GM23338 (cell line): ENCODE data around the gene NEDD1. TPM values are rescaled to one million over a fixed set of nuclear protein-coding genes. Genes with fewer than 3 reads are reported as not detected.

Experiments
- ATAC-seq: fragments of 200-7000 bp; cut with Tn5 transposase; 3 replicates; pipeline ENCODE4 v1.9.1; 2020
- DNase-seq: peaks from one replicate; pipeline ENCODE4 v3.0.0-alpha.2; 2015; ENCODE audit warnings: low spot score
- H2AFZ ChIP-seq: fragments of 200-600 bp; sonication (generic); 2 replicates; pipeline ENCODE4 v1.8.0; 2016; ENCODE audit warnings: antibody characterized with exemption, mild to moderate bottlenecking, moderate library complexity
- H3F3A ChIP-seq: fragments of 200-600 bp; sonication (generic); replicated peaks from 2 replicates; pipeline ENCODE4 v1.8.0; 2017; ENCODE audit warnings: antibody characterized with exemption, mixed run types, low read depth
- H3K27ac ChIP-seq: fragments of 200-600 bp; sonication (generic); 2 replicates; pipeline ENCODE4 v1.6.1; 2016; ENCODE audit warnings: low read depth
- H3K27me3 ChIP-seq: fragments of 200-600 bp; sonication (generic); 2 replicates; pipeline ENCODE4 v1.8.0; 2016; ENCODE audit warnings: mild to moderate bottlenecking, mixed run types, moderate library complexity; ENCODE audit not compliant: insufficient read depth
- H3K36me3 ChIP-seq: fragments of 200-600 bp; sonication (generic); 2 replicates; pipeline ENCODE4 v1.8.0; 2016; ENCODE audit warnings: mild to moderate bottlenecking; ENCODE audit not compliant: insufficient read depth
- H3K4me1 ChIP-seq: fragments of 200-600 bp; sonication (generic); 2 replicates; pipeline ENCODE4 v1.8.0; 2016; ENCODE audit warnings: mild to moderate bottlenecking, moderate library complexity; ENCODE audit not compliant: insufficient read depth
- H3K4me2 ChIP-seq: fragments of 200-600 bp; sonication (generic); 2 replicates; pipeline ENCODE4 v1.7.1; 2017; ENCODE audit warnings: mixed run types
- H3K4me3 ChIP-seq: fragments of 200-600 bp; sonication (generic); 2 replicates; pipeline ENCODE4 v1.6.1; 2016; ENCODE audit warnings: mixed run types
- H3K79me2 ChIP-seq: fragments of 200-600 bp; sonication (generic); replicated peaks from 2 replicates; pipeline ENCODE4 v1.8.0; 2017; ENCODE audit warnings: mild to moderate bottlenecking; ENCODE audit not compliant: insufficient read depth
- H3K9me2 ChIP-seq: fragments of 200-600 bp; sonication (generic); 2 replicates; pipeline ENCODE4 v1.8.0; 2017; ENCODE audit not compliant: insufficient read depth
- H4K20me1 ChIP-seq: fragments of 200-600 bp; sonication (generic); replicated peaks from 2 replicates; pipeline ENCODE4 v1.8.0; 2017; ENCODE audit warnings: mild to moderate bottlenecking; ENCODE audit not compliant: insufficient read depth
- H3K27ac Mint-ChIP-seq: 2 replicates; pipeline ENCODE4 v1.8.0; 2020; ENCODE audit warnings: inconsistent platforms, mild to moderate bottlenecking, moderate library complexity, mixed read lengths
- H3K27me3 Mint-ChIP-seq: 3 replicates; pipeline ENCODE4 v1.8.0; 2022; ENCODE audit warnings: low read depth, mild to moderate bottlenecking, moderate library complexity, mixed read lengths, inconsistent platforms; ENCODE audit not compliant: insufficient read depth, poor library complexity
- H3K36me3 Mint-ChIP-seq: 3 replicates; pipeline ENCODE4 v1.8.0; 2021; ENCODE audit warnings: low read depth, mild to moderate bottlenecking, inconsistent platforms, moderate library complexity, mixed read lengths
- H3K4me1 Mint-ChIP-seq: 3 replicates; pipeline ENCODE4 v1.8.0; 2020; ENCODE audit warnings: mild to moderate bottlenecking, inconsistent platforms, mixed read lengths
- H3K4me3 Mint-ChIP-seq: 3 replicates; pipeline ENCODE4 v1.8.0; 2021; ENCODE audit warnings: moderate library complexity, mild to moderate bottlenecking, inconsistent platforms, mixed read lengths
- H3K9me3 Mint-ChIP-seq: 3 replicates; pipeline ENCODE4 v1.8.0; 2020; ENCODE audit warnings: moderate library complexity, mild to moderate bottlenecking, inconsistent platforms, mixed read lengths
- CREB1 ChIP-seq: fragments of 250-450 bp; sonication (Bioruptor Pico); IDR thresholded peaks from 2 replicates; pipeline ENCODE4 v1.5.0; 2020; ENCODE audit warnings: low read depth, mild to moderate bottlenecking, moderate library complexity
- CTCF ChIP-seq, 2 experiments: fragments of 200-600 bp in 1 of 2; sonication (generic) in 1 of 2; conservative IDR thresholded peaks; 2 replicates each; pipeline versions ENCODE4 v1.5.1 to v1.6.1; 2016 to 2017; ENCODE audit warnings: antibody characterized with exemption in 2 of 2, low read depth in 2 of 2, mild to moderate bottlenecking in 2 of 2, moderate library complexity in 1 of 2
- ETS1 ChIP-seq: IDR thresholded peaks from 2 replicates; pipeline ENCODE4 v1.6.1; 2016; ENCODE audit warnings: antibody characterized with exemption
- EZH2phosphoT487 ChIP-seq: fragments of 200-600 bp; sonication (generic); IDR thresholded peaks from one replicate; pipeline ENCODE4 v1.8.1; 2018; ENCODE audit warnings: antibody characterized with exemption; ENCODE audit not compliant: unreplicated experiment
- NANOG ChIP-seq: IDR thresholded peaks from 2 replicates; pipeline ENCODE4 v1.6.1; 2016; ENCODE audit warnings: antibody characterized with exemption, borderline replicate concordance
- STAT1 ChIP-seq: IDR thresholded peaks from one replicate; pipeline ENCODE4 v1.6.1; 2016; ENCODE audit warnings: antibody characterized with exemption; ENCODE audit not compliant: unreplicated experiment
- ZNF114 ChIP-seq: fragments of 250-450 bp; sonication (Bioruptor Pico); IDR thresholded peaks from 2 replicates; pipeline ENCODE4 v1.5.0; 2020; ENCODE audit warnings: mild to moderate bottlenecking, moderate library complexity
- ZNF462 ChIP-seq: fragments of 250-450 bp; sonication (Bioruptor Pico); IDR thresholded peaks from 2 replicates; pipeline ENCODE4 v1.5.0; 2020; ENCODE audit warnings: mild to moderate bottlenecking, moderate library complexity
- polyA plus RNA-seq: library from polyadenylated mRNA; unstranded; fragments of >200 nt; fragmentation: Nextera tagmentation; extraction: Ambion mirVana; gene quantifications from 2 replicates; pipeline ENCODE4 v1.2.1, GENCODE V29; 2016
- total RNA-seq: library from RNA; depleted of rRNA; stranded (reverse); fragments of >200 nt; shearing (Covaris generic); gene quantifications from 2 replicates; pipeline ENCODE4 v1.2.3, GENCODE V29; 2014

NEDD1 gene
- total and polyA plus RNA-seq, 2 experiments from 2014 or later, result 16.0 to 35.8 TPM

- TF ChIP-seq ZNF462 (CRISPR knock-in tag) (no peak), EZH2phosphoT487 (no peak)
Measured at GRCh38 chr12:96881608-96882007, 25.4 kb upstream of the NEDD1 start (continued).

- Histone ChIP-seq H3K9me2 (0 out of 2 replicates have a peak, but pooled peaks cover 1% of the 10 kb centered on the region), H3F3A (no peaks in the 10 kb centered on the region), H3K4me1 (0 out of 2 replicates have a peak, but pooled peaks cover 3% of the 10 kb centered on the region), H3K27me3 (no peaks in the 10 kb centered on the region), H3K36me3 (no peaks in the 10 kb centered on the region), H2AFZ (no peak overlapping the region), H3K27ac (no peak overlapping the region), H3K79me2 (no peaks in the 10 kb centered on the region), H4K20me1 (no peaks in the 10 kb centered on the region), H3K4me2 (no peak overlapping the region), H3K4me3 (no peak overlapping the region)
- Mint-ChIP-seq H3K9me3 (no peaks in the 10 kb centered on the region), H3K27ac (no peak overlapping the region), H3K27me3 (no peaks in the 10 kb centered on the region), H3K4me3 (no peak overlapping the region), H3K36me3 (no peaks in the 10 kb centered on the region), H3K4me1 (0 out of 3 replicates have a peak, but pooled peaks cover 2% of the 10 kb centered on the region)
- no peak for ATAC-seq
- DNase-seq, result no peak
- TF ChIP-seq CTCF (conservative IDR thresholded peaks at IDR 0.05; ENCODE audit: low read depth in 2 of 2) (no peak), CREB1 (no peak), NANOG (no peak), STAT1 (no peak), ZNF114 (CRISPR knock-in tag) (no peak), ETS1 (no peak)
Measured at GRCh38 chr12:96882862-96883261, 24.2 kb upstream of the NEDD1 start.
